OCI-LY3 (cell line): Measurements from ENCODE around the gene PNPLA7.

Experiments used
- H2AFZ ChIP-seq: fragments of 200-600, 300-600 bp; shearing (Covaris generic); 2 replicates; pipeline ENCODE4 v1.6.0; 2014; ENCODE audit warnings: antibody characterized with exemption, low read depth, low read length
- H3K27ac ChIP-seq: fragments of 200-600, 300-600 bp; sonication (generic); 2 replicates; pipeline ENCODE4 v1.5.1; 2014; ENCODE audit warnings: mild to moderate bottlenecking, low read length, moderate library complexity, mixed read lengths
- H3K27me3 ChIP-seq: fragments of 200-600, 300-600 bp; sonication (generic); 2 replicates; pipeline ENCODE4 v1.6.1; 2014; ENCODE audit warnings: low read depth, low read length, mixed read lengths
- H3K36me3 ChIP-seq: fragments of 200-600, 300-600 bp; sonication (generic); replicated peaks from 2 replicates; pipeline ENCODE3; 2014; ENCODE audit warnings: low read depth, low read length, mixed read lengths
- H3K4me1 ChIP-seq: fragments of 300-600, 200-600 bp; sonication (generic); 2 replicates; pipeline ENCODE4 v1.6.1; 2014; ENCODE audit warnings: low read length, mixed read lengths
- H3K4me2 ChIP-seq: fragments of 200-600, 300-600 bp; sonication (generic); 2 replicates; pipeline ENCODE4 v1.6.1; 2014; ENCODE audit warnings: low read length, mixed read lengths
- H3K4me3 ChIP-seq: fragments of 300-600, 200-600 bp; sonication (generic); 2 replicates; pipeline ENCODE4 v1.5.1; 2014; ENCODE audit warnings: antibody characterized with exemption, mild to moderate bottlenecking, low read length, moderate library complexity
- H3K79me2 ChIP-seq: fragments of 300-600, 200-600 bp; shearing (Covaris generic); 2 replicates; pipeline ENCODE4 v1.6.1; 2014; ENCODE audit warnings: mild to moderate bottlenecking, low read length, mixed read lengths
- H3K9ac ChIP-seq: fragments of 300-600, 200-600 bp; shearing (Covaris generic); 2 replicates; pipeline ENCODE4 v1.6.0; 2014; ENCODE audit warnings: mild to moderate bottlenecking, low read length, moderate library complexity
- H3K9me3 ChIP-seq: fragments of 200-600, 300-600 bp; shearing (Covaris generic); 2 replicates; pipeline ENCODE4 v1.6.1; 2014; ENCODE audit warnings: low read length, mixed read lengths; ENCODE audit not compliant: insufficient read depth
- H4K20me1 ChIP-seq: fragments of 200-600, 300-600 bp; sonication (generic); 2 replicates; pipeline ENCODE4 v1.6.1; 2016; ENCODE audit warnings: low read length, mixed read lengths; ENCODE audit not compliant: insufficient read depth
- EZH2phosphoT487 ChIP-seq: fragments of 200-600 bp; shearing (Covaris generic); IDR thresholded peaks from 2 replicates; pipeline ENCODE4 v1.6.1; 2018; ENCODE audit warnings: antibody characterized with exemption, mixed run types, low read depth
- TF ChIP-seq, protein P1 (sequence below): fragments of 200-600, 300-600 bp; sonication (generic); IDR thresholded peaks from 2 replicates; pipeline ENCODE4 v1.5.1; 2014; ENCODE audit warnings: antibody characterized with exemption, low read length, low read depth

PNPLA7 gene

DNA sequence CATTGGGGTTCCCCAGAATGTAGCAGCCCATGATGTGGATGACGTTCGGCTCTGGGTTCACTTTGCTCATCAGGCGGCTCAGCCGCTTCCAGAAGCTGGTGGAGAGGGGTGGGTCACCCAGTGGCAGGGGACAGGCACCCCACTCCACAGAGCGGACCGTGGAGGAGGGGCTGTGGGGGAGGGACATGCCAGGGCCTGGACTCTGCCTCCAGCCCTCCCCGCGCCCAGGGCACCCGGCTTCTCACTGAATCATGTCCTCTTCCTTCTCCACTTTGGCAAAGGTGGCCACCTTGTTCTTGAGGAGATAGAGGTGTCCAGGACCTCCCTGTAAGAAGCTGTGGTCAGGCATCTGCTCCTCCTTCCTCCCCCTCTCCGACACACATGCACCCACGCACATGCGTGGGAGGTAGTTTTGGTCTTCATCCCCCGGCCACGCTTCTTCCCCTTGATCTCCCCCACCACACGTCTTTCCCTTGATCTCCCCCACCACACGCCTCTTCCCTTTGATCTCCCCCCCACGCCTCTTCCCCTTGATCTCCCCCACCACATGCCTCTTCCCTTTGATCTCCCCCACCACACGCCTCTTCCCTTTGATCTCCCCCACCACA lies 100.2 kb downstream of the PNPLA7 start:
- Histone ChIP-seq H2AFZ (no peak overlapping the region), H3K27me3 (no peaks in the 10 kb centered on the region), H3K9me3 (no peaks in the 10 kb centered on the region), H3K27ac (no peak overlapping the region), H3K4me2 (no peak overlapping the region), H3K4me1 (peaks cover 21% of the 10 kb centered on the region), H3K36me3 (peaks cover 23% of the 10 kb centered on the region), H3K9ac (no peak overlapping the region), H3K4me3 (no peak overlapping the region), H3K79me2 (no peaks in the 10 kb centered on the region), H4K20me1 (peaks cover 6% of the 10 kb centered on the region)
- TF ChIP-seq EZH2phosphoT487, result no peak
- TF ChIP-seq, protein P1, sequence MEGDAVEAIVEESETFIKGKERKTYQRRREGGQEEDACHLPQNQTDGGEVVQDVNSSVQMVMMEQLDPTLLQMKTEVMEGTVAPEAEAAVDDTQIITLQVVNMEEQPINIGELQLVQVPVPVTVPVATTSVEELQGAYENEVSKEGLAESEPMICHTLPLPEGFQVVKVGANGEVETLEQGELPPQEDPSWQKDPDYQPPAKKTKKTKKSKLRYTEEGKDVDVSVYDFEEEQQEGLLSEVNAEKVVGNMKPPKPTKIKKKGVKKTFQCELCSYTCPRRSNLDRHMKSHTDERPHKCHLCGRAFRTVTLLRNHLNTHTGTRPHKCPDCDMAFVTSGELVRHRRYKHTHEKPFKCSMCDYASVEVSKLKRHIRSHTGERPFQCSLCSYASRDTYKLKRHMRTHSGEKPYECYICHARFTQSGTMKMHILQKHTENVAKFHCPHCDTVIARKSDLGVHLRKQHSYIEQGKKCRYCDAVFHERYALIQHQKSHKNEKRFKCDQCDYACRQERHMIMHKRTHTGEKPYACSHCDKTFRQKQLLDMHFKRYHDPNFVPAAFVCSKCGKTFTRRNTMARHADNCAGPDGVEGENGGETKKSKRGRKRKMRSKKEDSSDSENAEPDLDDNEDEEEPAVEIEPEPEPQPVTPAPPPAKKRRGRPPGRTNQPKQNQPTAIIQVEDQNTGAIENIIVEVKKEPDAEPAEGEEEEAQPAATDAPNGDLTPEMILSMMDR, result no peak

DNA sequence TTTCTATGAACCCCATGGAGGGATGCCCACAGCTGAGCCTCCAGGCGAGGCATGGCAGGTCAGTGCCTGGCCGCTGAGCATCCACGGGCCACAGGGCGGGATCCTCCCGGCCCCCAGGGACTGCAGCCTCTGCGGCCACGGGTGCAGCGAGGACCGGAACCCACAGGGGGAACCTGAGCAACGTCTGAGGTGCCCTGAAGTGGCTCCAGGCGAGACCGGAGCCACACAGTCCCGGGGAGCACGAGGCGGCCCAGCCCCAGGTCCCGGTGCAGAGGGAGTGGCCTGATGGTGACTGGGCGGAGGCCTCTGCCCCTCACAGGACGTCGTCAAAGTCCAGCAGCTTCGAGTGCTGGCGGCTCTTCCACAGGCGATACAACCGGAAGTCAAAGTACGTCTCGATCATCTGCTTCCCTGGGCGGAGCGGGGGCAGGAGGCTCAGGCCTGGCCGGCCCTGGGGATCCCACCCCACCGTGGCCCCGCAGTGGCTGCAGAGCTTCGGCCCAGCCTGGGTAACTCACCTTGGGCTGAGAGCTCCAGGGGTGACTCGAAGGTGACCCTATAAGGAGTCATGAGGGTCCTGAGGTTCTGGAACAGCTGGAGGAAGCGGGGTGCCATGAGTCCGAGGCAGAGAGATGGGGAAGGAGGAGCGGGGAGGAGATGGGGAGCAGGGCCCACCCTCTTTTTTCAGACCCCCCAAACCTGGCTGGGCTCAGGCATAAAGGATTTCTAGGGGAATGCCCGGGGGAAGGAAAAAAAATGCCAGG lies 100.9 kb downstream of the PNPLA7 start:
- Histone ChIP-seq H3K4me3 (no peak overlapping the region), H3K9me3 (no peaks in the 10 kb centered on the region), H3K9ac (no peak overlapping the region), H3K4me1 (peaks cover 24% of the 10 kb centered on the region), H3K27ac (no peak overlapping the region), H2AFZ (no peak overlapping the region), H3K79me2 (no peaks in the 10 kb centered on the region), H3K4me2 (no peak overlapping the region), H3K27me3 (no peaks in the 10 kb centered on the region), H4K20me1 (peaks cover 6% of the 10 kb centered on the region; the same call in 1 of the 2 replicates), H3K36me3 (peaks cover 15% of the 10 kb centered on the region)
- TF ChIP-seq EZH2phosphoT487, result no peak
- TF ChIP-seq, protein P1, result no peak

DNA sequence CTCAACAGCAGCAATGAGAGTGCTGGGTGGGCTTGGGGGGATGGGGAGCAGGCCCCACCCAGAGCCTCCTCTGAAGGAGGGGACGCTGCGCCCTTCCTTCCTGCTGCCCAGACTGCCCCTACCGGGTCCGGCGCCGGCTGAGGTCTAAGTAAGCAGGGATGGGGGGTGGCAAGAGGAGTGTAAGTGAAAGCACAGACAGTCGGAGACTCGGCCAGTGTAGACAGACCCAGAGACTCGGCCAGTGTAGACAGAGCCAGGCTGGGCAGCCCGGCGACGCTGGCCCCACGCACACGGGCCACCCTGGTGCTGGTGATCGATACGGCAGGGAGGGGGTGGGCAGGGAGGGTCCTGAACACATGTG lies 101.6 kb downstream of the PNPLA7 start:
- H3K27ac ChIP-seq, result no peak overlapping the region
- H4K20me1 ChIP-seq, result peaks cover 4% of the 10 kb centered on the region; the same call in 1 of the 2 replicates
- H3K79me2 ChIP-seq, result no peaks in the 10 kb centered on the region
- no peaks in the 10 kb centered on the region for H3K27me3 ChIP-seq
- H3K36me3 ChIP-seq, result peaks cover 12% of the 10 kb centered on the region
- H3K4me3 ChIP-seq, result no peak overlapping the region
- H3K4me2 ChIP-seq, result no peak overlapping the region
- peaks cover 24% of the 10 kb centered on the region for H3K4me1 ChIP-seq
- TF ChIP-seq, protein P1, result no peak
- H3K9ac ChIP-seq, result no peak overlapping the region
- H2AFZ ChIP-seq, result no peak overlapping the region
- H3K9me3 ChIP-seq, result no peaks in the 10 kb centered on the region

DNA sequence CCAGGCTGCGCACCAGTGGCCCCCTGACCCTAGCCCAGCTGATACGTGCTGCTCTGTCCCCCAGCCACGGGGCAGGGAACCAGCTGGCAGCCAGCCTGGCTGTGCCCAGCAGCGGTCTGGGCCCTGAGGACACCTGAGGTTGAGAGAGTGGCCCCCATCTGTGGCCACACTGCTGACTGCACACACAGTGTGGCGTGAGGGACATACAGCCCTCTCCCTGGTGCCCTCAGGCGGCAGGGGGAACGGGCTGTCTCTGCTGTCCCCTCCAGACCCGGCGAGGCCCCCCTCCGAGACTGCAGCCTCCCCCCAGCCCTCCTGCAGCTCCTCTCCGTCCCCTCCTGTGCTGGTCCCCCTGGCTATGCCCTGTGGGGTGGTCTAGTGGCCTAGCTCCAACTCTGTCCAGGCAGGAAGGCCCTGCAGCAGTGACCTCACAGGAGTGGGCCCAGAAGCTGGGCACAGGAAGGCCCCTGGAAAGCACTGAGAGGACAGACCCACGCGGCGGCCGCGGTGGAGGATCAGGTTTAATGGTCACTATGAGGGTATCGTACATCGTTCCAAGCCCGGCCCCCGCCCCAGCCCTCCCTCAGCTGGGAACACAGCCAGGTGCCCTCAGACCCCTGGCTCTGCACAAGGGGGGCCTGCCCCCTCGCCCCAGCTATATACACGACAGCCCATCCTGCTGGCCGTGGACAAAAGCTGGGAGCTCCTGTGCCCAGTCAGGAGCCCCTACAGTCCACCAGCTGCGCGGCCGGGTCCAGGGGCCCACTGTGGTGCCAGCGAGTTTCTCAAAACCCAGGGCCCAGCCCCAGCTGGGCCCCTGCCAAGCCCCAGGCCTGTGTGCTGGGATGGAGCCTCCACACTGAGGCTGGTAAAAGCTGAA lies 102.2 kb downstream of the PNPLA7 start:
- no peak overlapping the region for H3K4me3 ChIP-seq
- no peak overlapping the region for H3K9ac ChIP-seq

More for the DNA sequence above, 102.2 kb downstream of the PNPLA7 start:
- H3K27ac ChIP-seq, result no peak overlapping the region
- H3K4me2 ChIP-seq, result no peak overlapping the region
- H3K36me3 ChIP-seq, result peaks cover 7% of the 10 kb centered on the region
- no peaks in the 10 kb centered on the region for H3K27me3 ChIP-seq
- no peaks in the 10 kb centered on the region for H3K79me2 ChIP-seq
- TF ChIP-seq EZH2phosphoT487, result no peak
- TF ChIP-seq, protein P1, result no peak
- H3K4me1 ChIP-seq, result peaks cover 24% of the 10 kb centered on the region
- no peak overlapping the region for H2AFZ ChIP-seq
- no peaks in the 10 kb centered on the region for H3K9me3 ChIP-seq
- H4K20me1 ChIP-seq, result 0 out of 2 replicates have a peak, but pooled peaks cover 3% of the 10 kb centered on the region
